Measurements from ENCODE around the gene RAD51B.

RAD51B gene

DNA sequence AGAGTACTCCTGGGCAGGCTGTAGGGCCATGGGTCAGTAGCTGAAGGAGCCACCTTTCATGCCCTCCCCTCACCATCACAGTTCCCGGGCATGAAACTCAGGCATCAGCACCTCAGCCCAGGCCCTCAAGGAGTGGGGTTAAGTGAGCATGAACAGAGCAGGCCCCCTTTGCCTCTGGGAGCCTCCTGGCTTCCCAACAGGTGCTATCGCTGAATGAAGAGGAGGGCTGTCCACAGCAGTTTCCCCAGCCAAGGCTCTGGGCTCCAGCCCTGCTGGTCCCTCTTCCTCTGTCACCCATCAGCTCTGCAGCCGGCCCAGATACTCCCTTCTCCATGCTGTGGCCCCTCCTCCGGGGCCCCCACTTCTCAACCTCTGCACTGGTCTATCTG, 789.0 kb downstream of the RAD51B start:
- DNase-seq, result no peak

DNA sequence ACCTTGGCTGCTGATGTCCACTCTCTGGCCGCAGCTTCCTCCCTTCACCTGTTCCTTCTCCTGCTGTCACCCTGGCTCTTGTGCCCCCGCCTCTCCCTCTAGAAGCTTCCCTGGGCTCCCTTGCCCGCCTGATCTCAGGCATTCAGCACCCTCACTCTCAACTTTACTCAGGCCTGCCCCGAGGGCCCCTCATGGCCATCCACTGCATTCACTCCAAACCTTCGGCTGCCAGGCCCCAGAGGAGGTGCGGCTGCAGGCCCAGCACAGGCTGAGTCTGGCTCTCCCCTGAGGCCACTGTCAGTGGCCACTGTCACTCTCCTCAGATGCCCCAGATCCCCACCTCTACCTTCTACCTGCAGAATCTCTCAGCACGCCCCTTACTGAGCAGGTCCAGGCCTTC, 789.4 kb downstream of the RAD51B start:
- no peak for DNase-seq

- DNase-seq, result no peak
Measured at GRCh38 chr14:68610251-68610793, 790.7 kb downstream of the RAD51B start.

- DNase-seq, result no peak
Measured at GRCh38 chr14:68611599-68611998, 792.0 kb downstream of the RAD51B start.

GRCh38 chr14:68612049-68612448, 792.5 kb downstream of the RAD51B start:
- no peak for DNase-seq

GRCh38 chr14:68616221-68616902, 796.8 kb downstream of the RAD51B start:
- no peak for DNase-seq

- DNase-seq, result no peak
Measured at GRCh38 chr14:68619790-68620574, 800.4 kb downstream of the RAD51B start.

DNA sequence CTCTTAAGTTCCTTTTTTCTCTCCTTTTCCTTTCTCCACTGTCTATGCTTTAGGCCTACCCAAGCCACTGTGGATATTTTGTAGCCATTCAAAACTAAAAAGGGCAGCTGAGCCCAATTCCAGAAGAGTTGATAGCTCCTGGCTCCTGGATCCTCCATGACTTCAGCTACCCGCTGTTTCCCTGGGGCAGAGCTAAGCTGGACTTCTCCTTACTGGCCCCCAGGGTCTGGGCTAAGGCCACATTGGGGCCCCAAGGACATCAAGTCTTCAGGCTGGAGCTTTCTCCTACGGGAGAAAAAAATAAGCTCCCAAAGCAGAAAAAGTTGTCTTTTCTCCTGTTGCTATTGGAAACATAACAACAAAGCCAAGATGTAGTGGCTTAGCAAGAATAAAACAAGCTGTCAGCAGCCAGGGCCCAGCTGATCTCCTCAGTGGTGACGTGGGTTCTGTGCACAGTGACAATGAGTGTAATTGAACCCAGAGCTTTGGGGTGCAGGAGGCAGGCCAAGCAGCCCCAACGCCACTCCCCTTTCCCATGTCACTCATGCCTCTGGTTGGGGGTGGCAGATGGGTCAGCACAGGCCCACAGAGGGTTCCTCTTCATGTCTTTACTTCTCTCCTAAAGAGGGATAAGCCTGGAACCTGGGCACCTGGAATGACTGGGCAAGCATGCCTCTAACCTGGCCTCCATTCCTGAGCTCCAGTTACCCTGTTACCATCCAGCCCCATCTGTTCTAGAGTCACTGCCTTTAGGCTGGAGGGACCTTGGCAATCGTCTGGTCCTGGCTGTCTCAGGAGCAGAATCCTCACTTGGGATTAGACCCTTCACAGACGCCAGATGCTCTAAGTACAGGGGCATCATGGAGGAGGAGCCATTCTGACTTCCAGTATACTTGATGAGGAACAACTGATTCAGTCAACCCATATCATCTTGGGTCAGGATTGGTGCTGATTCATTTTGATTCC, 802.1 kb downstream of the RAD51B start:
- DNase-seq, result peak in 1 of 2 donors; percentile 16

DNA sequence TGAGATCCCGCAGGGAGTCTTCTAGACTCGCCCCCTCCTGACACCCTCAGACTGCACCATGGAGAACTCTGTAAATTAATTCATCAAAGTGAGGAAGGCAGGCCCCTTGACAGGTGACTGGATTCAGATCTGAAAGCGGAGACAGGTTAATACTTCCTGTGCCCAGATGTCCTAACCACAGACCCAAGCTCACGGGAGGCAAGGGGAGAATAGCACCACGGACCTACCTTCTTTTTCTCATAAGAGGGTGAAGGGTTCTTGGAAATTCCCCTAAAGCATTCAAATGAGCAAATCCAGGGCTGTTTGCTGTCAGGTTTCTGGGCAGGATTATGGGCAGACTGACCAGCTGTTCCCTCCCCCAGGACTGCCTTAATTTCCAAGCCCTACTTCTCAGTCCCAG, 803.3 kb downstream of the RAD51B start:
- no peak for DNase-seq

DNA sequence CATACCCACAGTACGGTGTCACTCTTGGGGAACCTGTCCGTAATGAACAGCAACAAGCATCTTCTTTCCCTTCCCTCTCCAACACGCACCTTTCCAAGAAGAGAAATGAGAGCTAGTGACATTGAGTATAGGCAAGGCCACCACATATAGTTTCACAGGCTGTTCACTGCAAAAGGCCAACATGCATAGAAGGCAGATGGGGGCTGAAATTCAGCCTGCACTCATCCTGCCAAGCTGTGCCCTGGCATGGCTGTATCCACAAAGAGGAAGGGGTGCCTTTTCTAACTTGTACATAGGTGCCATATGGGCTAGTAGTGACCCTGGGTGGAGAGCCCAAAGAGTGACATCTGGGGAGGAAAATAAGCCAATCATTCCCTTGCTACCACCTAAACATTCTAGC, 803.7 kb downstream of the RAD51B start:
- DNase-seq, result no peak

- no peak for DNase-seq
Measured at GRCh38 chr14:68623826-68624225, 804.2 kb downstream of the RAD51B start.

DNA sequence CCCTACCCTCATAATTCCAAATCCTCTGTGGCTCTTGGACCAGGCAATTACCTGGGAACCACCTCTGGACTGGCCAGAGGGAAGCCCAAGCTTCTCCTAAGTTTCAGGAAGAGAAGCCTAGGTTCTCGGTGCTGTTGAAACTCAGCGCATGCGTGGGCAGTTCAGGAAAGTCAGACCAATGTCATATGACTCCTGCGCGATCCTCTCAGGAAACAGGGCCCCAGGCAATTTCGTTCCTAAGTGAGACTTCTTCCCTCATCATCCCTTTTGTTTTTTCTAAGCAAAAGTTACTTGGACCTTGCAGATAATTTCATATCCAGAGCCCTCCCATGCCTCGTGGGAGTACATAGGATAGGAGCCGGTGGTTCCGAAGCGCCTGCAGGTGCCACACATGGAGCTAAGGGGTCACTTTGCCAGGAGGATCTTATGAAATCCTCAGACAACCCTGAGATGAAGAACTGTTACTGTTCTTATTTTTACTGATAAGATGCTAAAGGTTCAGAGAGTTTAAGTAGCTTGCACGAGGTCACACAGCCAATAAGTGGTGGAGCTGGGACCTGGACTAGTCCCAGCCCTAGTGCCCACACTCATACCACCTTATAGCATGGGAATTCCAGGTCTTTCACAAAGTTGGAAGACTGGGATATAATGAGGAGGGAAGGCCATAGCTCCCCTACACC, 805.1 kb downstream of the RAD51B start:
- peak; percentile 76 to 91 for DNase-seq

GRCh38 chr14:68625366-68626090, 805.9 kb downstream of the RAD51B start:
- no peak for DNase-seq

- no peak for DNase-seq
Measured at GRCh38 chr14:68626386-68626785, 806.8 kb downstream of the RAD51B start.

GRCh38 chr14:68627050-68627867, 807.7 kb downstream of the RAD51B start:
- no peak for DNase-seq

DNA sequence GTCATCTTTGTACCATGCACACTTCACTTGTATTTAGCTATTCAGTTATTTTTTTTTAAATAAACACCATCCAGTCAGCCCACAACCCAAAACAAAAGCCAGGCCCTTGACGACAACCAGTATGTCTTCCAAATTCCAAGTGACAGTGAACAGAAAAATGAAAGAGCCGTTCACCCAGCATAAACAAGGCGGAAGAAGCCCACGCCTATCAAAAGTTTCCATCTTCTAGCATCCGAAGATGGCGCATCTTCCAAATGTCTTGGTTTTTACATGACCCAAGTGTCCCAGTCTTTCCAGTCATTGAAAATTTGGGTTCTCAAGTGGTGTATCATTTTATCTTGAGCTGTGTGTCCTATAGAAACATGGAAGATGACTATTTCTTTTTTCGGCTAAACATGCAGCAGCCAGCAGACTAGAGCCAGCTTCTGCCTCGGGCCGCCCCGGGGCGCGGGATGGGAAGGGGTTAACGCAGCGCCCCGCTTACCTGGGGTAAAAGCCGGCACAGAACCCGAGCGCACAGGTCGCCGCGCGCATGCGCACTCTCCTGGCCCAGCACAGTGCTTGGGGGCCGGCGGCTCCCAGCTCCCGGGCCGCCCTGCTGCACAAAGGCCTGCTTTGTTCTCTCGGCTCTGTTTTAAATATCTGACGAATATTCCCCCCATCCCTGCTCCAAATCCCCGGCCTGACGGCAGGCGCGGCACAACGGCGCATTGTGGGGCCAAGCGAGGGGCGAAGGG, 808.5 kb downstream of the RAD51B start:
- DNase-seq, result no peak

DNA sequence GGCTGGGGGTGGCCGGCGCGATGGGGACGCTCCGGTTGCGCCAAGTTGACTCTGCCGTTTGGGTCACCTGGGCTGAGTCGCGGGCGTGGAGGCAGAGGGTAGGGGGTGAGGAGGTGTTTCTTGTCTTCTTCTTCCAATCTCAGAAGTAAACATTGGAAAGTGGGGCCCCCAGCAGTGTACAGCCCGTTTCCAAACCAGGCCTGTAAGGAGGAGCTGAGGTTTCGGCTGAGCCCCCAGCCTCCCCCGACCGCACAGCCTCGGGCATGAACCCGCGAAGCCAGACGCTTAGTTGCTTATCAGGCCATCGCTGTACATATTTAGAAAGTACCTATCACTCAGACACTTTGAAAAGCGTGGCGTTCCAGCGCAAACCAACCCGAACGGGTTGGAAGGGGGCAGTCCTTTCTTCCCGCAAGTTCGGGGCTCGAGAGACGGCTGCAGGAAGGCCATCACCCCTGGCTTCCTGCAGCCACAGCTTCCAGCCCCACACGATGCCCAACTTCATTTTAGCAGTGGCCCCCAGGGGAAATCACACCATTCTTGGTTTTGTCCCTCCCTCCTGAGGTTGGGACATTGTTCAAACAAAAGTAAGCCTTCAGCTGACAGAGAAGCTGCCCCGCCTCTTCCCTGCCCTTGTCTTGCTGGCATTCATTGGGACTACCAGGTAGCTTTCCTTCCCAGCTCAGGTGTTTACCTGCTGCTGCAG, 809.2 kb downstream of the RAD51B start:
- no peak for DNase-seq

GRCh38 chr14:68630081-68630571, 810.5 kb downstream of the RAD51B start:
- no peak for DNase-seq

Measured in inflammatory macrophage (primary cell).